ENCODE data around the gene MBTPS1.

MBTPS1 gene

DNA sequence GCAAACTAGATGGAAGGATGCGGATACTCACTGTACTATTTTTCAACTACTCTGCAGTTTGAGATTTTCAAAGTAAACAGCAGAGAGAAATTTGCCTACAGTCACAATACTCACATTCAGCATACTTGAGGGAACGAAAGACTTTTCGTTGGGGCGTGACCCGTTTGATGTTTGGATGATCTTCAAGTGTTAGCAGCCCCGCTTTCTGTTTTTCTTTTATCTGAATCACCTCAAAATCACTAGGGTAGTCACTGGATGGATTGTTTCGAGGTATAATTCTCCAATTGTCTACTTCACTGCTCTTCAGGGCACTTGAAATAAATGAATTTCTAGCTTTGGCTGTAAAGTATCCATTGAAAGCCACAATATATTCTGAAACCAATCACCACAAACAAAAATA lies 17.8 kb downstream of the MBTPS1 start:
- no peak for DNase-seq (ENCODE audit: low spot score)
- no peak for FAIRE-seq

DNA sequence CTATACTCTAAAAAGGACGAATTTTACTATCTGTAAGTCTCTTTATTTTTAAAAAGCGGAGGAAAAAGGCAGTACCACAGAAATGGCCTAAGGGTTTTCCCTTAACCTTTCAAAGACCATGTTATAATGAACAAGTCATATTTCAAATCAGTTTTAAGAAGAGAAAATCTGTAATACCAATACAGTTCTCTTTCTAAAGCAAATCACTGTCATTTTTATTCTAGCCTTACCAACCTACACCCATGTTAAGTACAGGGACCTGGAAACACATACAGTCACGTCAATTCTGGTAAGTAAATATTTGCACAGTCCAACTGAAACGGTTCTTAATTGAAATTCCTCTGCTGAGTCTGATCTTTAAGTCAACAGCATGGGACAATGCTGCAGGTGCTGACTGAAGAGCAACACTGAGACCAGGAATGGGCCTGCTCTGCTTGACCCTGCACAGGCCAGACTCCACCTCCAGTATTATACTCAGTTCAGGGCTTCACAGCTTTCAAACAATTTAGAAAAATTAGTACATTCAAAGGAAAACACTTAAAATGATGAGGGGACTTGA lies 20.2 kb downstream of the MBTPS1 start:
- DNase-seq (ENCODE audit: low spot score) (no peak), FAIRE-seq (no peak)

DNA sequence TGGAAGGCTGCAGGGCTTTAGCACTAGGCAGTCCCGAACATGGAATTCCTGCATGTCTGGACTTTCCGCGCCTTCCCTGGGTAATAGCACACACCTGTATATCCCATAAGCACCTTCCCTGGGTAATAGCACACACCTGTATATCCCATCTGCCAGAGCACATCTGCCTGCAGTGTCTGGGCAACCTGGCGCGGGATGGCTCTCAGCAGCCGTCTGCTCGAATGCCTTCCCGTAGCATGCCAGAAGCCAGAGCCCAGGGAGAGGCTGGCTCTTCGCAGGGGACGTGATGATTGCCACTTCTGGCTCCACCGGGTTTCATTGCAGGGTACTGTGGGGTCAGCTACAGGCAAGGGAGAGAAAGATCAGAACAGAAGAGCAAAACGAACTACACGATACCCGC lies 21.3 kb downstream of the MBTPS1 start:
- no peak for DNase-seq (ENCODE audit: low spot score)
- no peak for FAIRE-seq

DNA sequence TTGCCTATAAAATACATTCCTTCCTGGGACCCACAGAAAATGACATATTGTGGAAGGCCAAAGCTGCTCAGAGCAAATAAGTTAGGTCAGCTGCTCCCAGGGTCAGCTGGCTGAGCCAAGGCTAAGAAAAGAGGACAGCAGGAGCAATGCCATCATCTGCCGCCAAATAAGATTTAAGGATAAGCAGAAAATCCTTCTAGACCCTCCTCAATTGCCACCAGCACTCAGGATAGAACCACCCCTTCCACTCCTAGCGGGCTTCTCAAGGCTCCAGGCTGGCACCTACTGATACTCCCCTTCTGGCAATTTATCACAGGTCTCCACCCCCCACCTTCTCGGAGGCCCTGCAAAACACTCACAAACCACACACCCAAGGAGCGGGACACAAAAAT lies 22.9 kb downstream of the MBTPS1 start:
- FAIRE-seq (no peak), DNase-seq (ENCODE audit: low spot score) (no peak)

DNA sequence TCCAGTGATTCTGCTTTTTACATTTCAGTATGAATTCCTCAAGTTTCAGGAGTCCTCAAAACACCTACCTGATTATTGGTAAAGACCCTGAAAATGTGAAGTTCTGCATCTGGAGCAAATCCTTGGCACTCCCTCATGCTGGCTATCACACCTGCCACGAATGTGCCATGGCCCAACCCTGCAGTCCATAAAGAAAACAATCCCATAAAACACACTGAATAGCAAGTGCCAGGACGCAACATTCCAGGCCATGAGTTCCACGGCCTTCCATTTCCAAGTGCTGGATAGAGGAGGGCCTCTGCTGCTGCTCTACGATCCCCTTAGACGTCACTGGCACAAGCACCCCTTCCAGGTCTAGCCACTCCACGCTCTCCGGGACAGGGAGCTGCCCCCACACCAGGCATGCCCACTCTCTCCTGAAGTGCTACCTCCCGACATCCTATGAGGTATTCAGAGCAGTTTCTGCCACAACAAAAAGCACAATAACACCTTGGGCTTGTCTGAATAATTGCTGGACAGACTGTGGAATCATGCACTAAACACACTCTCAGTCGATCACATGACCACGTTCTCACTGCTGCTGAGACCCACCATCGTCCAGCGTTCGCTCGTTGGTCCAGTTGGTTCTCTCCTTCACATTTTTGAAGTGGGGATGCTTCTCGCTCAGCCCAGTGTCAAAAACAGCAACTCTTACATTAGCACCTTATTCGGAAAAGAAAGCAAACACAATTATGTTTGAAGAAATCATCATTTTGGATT lies 23.4 kb downstream of the MBTPS1 start:
- no peak for DNase-seq (ENCODE audit: low spot score)
- FAIRE-seq: no peak

DNA sequence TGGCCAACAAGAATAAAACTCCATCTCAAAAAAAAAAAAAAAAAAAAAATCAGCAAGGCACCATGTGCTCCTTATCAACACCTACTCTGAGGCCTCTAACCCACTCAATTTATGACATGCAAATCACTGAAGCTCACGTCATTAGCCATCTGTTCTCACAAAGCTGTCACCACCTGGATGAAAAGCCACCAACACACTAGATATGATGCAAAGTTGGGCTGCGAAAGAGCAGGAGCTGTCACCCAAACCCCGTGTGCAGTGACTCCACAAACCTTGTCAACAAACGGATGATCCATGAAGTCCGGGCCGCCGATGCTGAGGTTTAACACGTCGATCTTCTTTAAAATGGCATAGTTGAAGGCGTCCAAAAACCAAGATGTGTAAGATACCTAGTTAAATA lies 25.3 kb downstream of the MBTPS1 start:
- FAIRE-seq: no peak
- DNase-seq (ENCODE audit: low spot score): no peak

DNA sequence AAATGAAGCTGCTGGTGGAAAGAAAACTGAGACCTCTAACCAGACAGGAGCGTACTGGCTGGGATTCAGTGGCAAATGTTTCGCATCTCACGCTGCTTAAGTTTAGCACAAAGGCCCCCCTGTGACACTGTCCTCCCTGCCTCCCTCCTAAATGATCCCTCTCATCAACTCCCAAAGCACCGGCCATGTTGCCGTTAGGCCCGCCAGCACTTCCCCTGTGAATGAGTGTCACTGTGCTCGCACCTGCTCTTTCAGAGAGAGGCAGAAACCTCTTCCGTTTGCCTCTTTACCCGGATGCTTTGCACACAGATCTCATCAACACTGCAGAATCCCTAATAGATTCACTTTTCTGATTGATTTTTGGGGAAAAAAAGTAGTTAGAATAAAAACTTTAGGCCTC lies 26.5 kb downstream of the MBTPS1 start:
- FAIRE-seq (no peak), DNase-seq (ENCODE audit: low spot score) (no peak)

DNA sequence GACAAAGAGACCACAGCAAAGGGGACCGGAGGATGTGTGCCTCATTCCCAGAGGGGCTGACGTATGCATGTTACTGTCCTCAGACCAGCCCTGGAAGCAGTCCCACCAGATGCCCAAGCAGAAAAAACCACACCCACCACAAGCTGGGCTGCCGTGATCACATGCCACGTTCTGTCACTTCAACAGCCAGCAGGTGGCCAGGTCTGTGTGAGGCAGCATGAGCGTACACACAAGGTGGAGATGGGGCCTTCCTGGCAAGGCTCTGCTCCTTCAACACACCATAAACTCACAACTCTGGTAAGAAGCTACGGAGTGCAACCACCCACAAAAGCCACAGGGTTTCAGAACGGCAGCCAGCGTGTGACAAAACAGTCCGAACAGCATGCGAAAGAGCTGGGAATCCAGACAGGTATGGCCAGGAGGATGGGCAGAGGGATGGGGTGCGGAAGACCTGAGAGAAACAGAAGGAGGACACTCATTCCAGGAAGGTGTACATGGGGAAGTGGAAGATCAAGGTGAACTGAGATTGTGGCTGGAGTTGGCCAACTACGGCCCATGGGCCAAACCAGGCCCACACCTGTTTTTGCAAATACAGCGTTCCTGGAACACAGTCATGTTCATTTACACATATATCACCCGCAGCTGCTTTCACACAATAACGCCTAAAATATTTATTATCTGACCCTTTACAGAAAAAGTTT lies 27.9 kb downstream of the MBTPS1 start:
- DNase-seq (ENCODE audit: low spot score) (no peak), FAIRE-seq (no peak)

DNA sequence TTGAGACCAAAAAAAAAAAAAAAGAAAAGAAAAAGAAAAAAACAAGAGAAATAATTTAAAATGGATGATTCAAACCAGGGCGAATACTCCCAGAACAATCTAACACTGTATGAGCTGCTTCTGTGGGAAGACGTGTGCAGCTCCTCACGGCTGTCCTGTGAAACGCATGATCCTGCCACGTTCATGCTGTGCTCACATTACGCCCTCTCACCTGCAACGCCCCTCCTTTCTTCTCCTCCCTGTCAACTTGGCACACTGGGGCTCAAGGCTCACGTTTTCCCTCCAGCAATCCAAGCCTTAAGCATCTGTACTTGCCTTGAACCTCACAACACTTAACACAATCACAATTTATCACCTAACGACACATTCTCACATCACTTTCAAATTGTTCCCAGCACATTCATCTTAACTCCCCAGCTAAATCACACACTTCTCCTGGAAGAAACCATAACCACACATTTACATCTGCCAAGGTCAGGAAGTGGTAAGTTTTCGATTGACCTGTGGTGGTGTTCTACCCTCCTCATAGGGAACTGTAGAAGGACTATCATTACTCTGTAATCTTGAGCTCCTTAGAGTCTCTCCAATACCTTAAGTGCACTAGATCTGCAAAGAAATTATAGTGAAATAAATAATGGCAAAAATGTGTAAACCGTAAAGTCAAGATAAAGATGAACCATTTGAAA lies 29.1 kb downstream of the MBTPS1 start:
- FAIRE-seq (no peak), DNase-seq (ENCODE audit: low spot score) (no peak)

DNA sequence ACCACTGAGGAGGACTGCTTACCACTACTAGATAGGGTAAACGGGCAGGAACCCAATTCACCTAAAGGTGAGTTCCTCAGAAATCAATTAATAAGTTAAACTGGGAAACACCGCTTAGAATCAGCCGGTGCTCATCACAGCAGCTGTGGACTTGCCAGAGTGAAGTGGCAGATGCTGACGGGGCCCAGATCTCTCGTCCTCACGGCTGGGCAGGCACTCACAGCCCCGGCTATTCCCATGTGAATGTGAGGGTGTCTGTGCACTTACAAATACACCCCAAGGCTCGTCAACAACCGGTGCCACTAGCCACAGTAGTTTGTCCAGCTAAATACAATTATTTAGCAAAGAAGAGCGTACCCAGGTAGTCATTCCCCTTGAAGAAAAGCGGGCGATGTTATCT lies 29.7 kb downstream of the MBTPS1 start:
- no peak for DNase-seq (ENCODE audit: low spot score)
- FAIRE-seq: no peak

DNA sequence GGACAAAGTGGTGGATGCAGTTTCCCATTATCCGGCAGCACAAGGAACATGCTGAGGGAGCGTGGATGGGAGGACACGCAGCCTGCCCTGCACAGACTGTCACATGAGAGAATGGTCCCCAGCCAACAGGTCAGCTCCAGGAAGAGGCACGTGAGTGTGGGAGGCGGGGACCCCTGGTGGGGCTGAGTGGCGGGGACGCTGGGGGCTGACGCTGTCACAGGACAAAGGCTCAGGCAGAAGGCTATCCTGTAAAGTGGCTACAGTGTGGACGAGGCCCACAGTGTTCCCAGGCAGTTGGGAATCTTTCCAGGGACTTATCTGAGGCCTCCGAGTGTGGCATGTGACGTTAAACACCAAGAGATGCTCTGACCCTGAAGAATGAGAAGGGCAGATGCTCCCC lies 30.4 kb downstream of the MBTPS1 start:
- FAIRE-seq: no peak
- no peak for DNase-seq (ENCODE audit: low spot score)

DNA sequence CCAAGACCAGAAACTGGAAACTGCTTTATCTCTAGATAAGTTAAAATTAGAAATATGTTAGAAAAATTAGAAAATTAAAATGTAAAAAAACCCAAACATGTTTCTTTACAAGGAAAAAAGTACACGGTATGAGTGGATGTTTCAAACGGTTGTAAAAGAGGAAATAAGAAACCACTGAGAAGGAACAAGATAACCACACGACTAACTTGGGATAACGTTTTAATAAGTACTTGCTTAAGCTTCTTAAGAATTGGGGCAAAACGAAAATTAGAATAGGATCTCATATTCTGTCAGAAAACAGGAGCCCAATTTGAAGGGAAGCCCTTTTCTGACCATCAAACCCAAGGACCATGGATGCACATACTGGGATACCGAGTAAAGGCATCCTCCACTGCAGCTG lies 31.0 kb downstream of the MBTPS1 start:
- no peak for DNase-seq (ENCODE audit: low spot score)
- no peak for FAIRE-seq

DNA sequence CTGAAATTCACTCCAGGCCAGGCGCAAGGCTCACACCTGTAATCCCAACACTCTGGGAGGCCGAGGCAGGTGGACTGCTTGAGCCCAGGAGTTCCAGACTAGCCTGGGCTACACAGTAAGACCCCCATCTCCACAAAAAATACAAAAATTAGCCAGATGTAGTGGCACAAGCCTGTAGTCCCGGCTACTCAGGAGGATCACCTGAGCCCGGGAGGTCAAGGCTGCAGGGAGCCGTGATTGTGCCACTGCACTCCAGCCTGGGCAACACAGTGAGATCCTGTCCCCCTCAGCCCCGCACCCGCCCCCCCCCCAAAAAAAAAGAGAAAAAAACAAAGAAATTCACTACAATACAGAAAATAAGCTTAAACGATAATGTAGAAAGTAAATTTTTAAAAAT lies 31.5 kb downstream of the MBTPS1 start:
- FAIRE-seq (no peak), DNase-seq (ENCODE audit: low spot score) (no peak)

DNA sequence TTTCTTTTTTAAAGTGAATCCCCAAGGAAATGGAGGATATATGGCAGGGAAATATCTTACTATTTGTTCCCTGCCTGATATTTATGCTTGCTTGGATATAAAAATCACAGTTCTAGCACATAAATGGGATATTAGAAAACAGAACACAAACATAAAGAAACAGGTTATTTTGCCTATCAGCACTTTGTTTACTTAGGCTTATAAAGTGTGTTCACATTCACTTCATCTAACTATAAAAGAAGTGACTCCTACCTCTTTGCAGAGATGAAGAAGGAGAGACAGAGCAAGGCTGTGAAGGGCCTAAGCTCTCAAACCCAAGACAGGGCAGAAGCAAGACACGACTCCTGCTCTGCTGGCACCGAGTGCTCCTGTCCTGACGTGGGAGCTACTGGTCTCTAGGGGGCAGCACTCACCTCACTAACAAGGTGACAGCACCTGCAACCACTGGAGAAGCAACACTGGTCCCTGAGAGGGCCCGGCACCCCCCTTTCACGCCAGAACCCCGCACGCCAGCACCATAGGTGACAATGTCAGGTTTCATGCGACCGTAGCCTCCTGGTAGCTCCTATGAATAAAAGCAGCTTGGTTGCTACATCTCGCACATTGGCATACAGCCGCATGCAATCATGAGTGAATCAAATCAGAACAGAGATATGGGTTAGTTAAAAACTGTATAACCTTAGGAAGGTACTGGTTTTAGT lies 32.0 kb downstream of the MBTPS1 start:
- DNase-seq (ENCODE audit: low spot score) (peak; percentile 53), FAIRE-seq (no peak)

DNA sequence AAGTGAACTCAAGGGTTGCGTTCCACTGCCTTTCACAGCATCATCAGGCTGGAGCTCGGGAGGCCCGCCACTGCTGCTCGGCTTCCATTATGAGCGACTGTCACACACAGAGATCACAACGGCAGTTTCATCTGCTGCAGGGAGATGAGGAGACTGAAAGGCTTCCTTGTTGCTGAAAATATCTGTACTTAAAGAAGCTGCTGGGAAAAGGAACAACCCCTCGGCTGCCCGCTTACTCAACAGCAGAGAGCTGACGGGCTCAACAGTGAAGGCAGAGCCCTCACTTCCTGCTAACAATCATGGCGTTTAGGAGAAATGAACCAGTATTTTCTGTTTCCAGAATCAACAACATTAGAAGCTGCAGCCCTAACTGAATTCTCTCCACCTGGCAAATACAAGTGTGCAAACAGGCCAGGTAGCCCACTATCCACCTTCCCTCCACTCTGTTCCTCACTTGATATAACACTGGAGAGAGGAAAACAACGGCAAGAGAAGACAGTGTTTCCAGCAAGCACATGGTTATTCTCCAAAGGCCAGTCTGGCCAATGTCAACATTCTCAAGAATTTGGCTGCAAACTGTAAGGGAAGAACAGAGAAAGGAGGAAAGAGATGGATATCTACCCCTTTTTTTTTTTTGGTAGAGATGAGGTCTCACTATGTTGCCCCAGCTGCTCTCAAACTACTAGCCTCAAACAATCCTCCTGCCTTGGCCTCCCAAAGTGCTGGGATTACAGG lies 33.7 kb downstream of the MBTPS1 start:
- FAIRE-seq (no peak), DNase-seq (ENCODE audit: low spot score) (no peak)

DNA sequence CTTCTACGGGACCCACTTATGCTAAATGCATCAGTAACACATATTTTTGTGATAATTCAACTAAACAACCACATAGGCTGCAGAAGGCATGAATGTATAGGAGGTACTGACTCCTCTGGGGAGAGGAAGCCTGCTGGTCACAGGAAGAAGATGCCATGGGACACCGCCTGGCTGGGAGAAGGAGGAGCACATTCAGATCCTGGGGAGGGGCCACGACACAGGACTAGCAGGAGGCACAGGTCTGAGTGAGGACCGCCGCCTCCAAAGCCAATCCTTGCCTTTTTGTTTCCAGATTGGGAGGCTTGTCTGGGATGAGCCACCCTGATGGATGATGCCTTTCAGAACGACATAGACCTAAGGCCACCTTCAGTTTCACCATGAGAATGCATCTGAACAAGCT lies 34.6 kb downstream of the MBTPS1 start:
- DNase-seq (ENCODE audit: low spot score) (no peak), FAIRE-seq (no peak)

DNA sequence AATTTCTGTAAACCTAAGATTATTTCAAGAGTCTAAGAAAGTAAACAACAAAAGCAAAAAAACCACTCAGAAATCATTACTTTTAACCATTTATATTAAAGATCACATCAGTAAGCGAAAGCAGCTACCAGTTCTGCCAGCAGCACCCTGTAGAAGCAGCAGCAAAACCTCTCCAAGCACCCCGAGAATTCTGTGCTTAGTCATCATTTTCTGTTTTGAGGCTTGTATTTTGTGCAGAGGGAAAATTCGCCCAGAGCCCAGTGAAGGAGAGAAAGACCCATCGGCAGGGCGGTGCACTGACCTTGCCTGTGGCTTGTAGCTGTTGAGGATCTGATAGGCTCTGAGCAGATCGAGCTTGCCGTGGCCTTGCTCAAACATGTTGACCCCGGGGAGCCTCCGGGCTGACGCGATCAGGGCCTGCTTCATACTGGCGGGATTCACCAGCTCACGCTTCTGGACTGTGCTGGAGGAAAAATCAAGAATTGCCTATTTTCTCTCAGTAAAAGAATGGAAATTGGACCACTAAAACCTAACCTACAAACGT lies 35.2 kb downstream of the MBTPS1 start:
- no peak for FAIRE-seq
- no peak for DNase-seq (ENCODE audit: low spot score)

DNA sequence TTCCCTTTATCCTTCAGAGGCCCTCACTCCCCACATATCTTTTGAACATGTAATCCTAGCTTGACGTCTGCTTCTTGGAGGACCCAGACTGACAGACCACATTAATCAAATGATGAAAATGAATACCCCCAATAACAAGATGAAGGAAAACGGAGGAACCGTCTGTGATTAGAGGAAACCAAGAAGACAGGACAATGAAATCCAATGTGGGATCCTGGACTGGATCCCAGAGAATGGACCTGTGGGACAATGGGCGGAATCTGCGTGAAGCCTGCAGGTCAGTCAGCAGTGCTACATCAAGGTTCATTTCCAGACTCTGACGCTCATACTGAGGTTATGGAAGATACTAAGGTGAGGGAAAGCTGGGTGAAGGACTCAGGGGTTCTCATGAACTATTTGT lies 35.9 kb downstream of the MBTPS1 start:
- DNase-seq (ENCODE audit: low spot score): no peak
- no peak for FAIRE-seq

DNA sequence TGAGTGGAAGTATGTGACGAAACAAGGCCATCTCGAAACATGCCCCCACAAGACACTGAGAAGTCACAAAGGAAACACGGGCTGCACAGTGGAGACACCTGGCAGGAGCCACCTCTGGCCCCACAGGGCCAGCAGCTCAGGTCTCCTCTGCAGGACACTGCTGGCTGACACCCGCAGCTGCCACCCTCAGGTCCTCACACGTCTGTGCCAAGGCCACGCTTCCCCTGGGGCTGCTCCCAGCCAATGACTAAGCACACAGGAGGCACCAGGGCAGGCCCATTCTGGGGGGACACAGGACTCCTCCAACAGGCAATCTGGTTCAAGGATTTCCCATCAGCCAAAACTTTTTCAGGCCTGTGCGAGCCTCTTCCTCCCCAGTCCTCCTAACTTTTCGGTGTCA lies 36.4 kb downstream of the MBTPS1 start:
- FAIRE-seq: no peak
- DNase-seq (ENCODE audit: low spot score): no peak

DNA sequence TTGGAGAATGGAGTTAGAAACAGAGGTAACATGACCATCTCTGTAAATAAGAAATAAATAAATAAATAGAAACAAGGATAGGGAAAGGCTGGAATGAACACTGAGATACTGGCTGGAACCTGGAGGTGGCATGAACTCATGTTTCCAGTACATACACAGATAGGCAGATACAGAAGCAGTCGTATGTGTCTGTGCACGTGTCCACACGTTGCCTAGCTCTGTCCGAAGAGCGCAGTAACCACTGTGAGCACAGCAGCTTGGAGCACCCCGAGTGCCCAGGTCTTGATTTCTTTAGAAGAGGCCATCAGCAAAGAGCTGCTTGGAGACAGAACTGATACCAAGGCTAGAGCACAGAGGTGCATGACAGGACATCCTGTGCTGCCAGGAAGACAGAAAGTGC lies 37.1 kb downstream of the MBTPS1 start:
- FAIRE-seq (no peak), DNase-seq (ENCODE audit: low spot score) (no peak)

DNA sequence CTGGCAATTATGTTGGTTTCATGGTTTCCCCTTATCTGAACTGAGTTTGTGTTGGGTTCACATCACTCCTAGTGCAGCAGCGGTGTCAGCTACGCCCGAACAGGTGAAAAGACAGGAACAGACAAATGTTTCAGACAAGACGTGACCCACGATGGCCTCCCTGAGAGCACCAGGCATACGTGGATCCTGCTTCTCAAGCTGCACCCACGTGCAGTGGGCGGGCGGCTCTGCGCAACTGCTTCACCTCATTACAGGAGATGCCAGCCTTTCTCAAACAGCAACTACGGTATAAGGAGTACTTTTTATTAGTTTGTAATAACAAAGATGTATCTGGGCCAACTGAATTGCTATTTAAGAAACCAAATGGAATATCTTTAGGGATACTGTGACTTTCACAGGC lies 41.4 kb downstream of the MBTPS1 start:
- FAIRE-seq (no peak), DNase-seq (ENCODE audit: low spot score) (no peak)

Measured in RCC 7860 (cell line).